ENCODE data around the gene KLHL5.

DNA sequence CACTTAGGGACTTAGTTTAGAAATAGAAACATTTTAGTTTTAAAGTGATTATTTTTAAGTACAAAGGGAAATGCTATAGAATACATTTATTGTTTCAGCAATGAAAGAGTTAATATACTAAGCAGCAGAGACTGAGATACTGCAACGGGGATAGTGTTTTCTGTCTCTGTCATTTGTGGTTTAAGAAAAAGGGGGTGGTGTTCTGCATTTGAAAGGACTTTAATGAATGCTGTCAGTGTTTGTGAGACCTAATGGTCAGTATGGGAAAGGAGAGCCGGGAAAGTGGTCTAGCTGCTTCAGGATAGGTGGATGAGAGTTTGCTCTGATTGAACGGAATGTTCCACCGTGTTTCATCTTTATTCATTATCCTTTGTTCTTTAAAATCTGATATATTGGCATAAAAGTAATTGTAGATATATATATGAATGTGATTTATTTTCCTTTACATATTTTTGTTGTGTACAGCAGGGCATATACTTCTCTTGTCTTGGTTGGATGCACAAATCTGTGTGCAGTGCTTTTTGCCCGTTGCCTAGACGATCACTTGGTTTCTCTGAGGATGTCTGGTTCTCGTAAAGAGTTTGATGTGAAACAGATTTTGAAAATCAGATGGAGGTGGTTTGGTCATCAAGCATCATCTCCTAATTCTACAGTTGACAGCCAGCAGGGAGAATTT, at the start of gene KLHL5:
- TF ChIP-seq, protein P1, sequence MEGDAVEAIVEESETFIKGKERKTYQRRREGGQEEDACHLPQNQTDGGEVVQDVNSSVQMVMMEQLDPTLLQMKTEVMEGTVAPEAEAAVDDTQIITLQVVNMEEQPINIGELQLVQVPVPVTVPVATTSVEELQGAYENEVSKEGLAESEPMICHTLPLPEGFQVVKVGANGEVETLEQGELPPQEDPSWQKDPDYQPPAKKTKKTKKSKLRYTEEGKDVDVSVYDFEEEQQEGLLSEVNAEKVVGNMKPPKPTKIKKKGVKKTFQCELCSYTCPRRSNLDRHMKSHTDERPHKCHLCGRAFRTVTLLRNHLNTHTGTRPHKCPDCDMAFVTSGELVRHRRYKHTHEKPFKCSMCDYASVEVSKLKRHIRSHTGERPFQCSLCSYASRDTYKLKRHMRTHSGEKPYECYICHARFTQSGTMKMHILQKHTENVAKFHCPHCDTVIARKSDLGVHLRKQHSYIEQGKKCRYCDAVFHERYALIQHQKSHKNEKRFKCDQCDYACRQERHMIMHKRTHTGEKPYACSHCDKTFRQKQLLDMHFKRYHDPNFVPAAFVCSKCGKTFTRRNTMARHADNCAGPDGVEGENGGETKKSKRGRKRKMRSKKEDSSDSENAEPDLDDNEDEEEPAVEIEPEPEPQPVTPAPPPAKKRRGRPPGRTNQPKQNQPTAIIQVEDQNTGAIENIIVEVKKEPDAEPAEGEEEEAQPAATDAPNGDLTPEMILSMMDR (conservative IDR thresholded peaks at IDR 0.05; ENCODE audit: low read length) = no peak
- TF ChIP-seq EZH2phosphoT487 (IDR thresholded peaks at IDR 0.05; ENCODE audit: borderline replicate concordance) = no peak

All from Loucy (cell line).